Cardiac muscle cell (in vitro differentiated cells and primary cell): Measurements from ENCODE around the gene AOPEP. TPM values are rescaled to one million over a fixed set of nuclear protein-coding genes. Genes with fewer than 3 reads are reported as not detected.

Experiments used
- DNase-seq, 2 donors: peaks; one replicate each; pipeline versions ENCODE4 v3.0.0 to v3.0.0-alpha.2; 2010 to 2017; ENCODE audit warnings: low read depth in 1 of 2, low spot score in 1 of 2
- H3K27ac ChIP-seq: fragments of 200-600 bp; sonication (generic); 2 replicates; pipeline ENCODE4 v1.5.1; 2016
- H3K27me3 ChIP-seq: fragments of 200-600 bp; sonication (generic); 2 replicates; pipeline ENCODE4 v1.6.0; 2016; ENCODE audit warnings: control low read depth
- H3K36me3 ChIP-seq: fragments of 200-600 bp; sonication (generic); 2 replicates; pipeline ENCODE4 v1.5.1; 2016; ENCODE audit warnings: control low read depth
- H3K4me1 ChIP-seq: fragments of 200-600 bp; sonication (generic); 2 replicates; pipeline ENCODE4 v1.8.1; 2017; ENCODE audit warnings: low read depth, mild to moderate bottlenecking, mixed run types
- H3K4me3 ChIP-seq: fragments of 200-600 bp; sonication (generic); 2 replicates; pipeline ENCODE4 v1.5.1; 2016; ENCODE audit warnings: mild to moderate bottlenecking
- H3K9me3 ChIP-seq: fragments of 200-600 bp; sonication (generic); 2 replicates; pipeline ENCODE4 v1.5.1; 2017; ENCODE audit warnings: low read depth, mild to moderate bottlenecking, control low read depth
- polyA plus RNA-seq: library from polyadenylated mRNA; unstranded; fragments of >200 nt; fragmentation: Nextera tagmentation; extraction: Ambion mirVana; gene quantifications from 2 replicates; pipeline ENCODE4 v1.2.1, GENCODE V29; 2016
- total RNA-seq: library from RNA; depleted of rRNA; stranded (reverse); fragments of >200 nt; gene quantifications from 2 replicates; pipeline ENCODE4 v1.2.3, GENCODE V29; 2016
- TF ChIP-seq, protein P1 (sequence below): IDR thresholded peaks from 2 replicates; pipeline ENCODE4 v1.5.1; 2012; ENCODE audit warnings: low read depth, mild to moderate bottlenecking, low read length

The AOPEP gene
- total and polyA plus RNA-seq, 2 experiments from 2014 or later: 46.8 to 88.7 TPM

DNA sequence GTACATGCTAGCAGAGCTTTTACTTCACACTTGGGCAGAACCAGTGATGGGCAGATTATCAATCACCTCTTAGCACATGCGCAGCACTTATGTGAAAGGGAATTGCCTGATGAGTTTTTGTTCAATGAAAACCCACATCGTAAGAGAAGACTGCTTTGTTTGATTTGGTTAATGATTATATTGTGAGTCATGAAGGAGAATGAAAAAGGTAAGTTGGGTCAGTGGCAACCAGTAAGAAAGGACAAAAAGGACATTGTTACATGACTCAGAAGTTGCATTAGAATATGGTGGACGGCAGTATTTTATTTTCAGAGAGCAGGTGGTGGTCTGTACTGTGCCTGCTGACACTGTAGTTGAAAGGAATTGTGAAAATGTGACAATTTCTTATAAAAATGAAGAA, 127.4 kb downstream of the AOPEP start:
- Histone ChIP-seq H3K4me1 (no peaks in the 10 kb centered on the region), H3K27ac (no peak overlapping the region), H3K27me3 (no peaks in the 10 kb centered on the region), H3K9me3 (no peaks in the 10 kb centered on the region), H3K4me3 (no peak overlapping the region), H3K36me3 (no peaks in the 10 kb centered on the region)
- TF ChIP-seq, protein P1, sequence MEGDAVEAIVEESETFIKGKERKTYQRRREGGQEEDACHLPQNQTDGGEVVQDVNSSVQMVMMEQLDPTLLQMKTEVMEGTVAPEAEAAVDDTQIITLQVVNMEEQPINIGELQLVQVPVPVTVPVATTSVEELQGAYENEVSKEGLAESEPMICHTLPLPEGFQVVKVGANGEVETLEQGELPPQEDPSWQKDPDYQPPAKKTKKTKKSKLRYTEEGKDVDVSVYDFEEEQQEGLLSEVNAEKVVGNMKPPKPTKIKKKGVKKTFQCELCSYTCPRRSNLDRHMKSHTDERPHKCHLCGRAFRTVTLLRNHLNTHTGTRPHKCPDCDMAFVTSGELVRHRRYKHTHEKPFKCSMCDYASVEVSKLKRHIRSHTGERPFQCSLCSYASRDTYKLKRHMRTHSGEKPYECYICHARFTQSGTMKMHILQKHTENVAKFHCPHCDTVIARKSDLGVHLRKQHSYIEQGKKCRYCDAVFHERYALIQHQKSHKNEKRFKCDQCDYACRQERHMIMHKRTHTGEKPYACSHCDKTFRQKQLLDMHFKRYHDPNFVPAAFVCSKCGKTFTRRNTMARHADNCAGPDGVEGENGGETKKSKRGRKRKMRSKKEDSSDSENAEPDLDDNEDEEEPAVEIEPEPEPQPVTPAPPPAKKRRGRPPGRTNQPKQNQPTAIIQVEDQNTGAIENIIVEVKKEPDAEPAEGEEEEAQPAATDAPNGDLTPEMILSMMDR: no peak
- DNase-seq: no peak

DNA sequence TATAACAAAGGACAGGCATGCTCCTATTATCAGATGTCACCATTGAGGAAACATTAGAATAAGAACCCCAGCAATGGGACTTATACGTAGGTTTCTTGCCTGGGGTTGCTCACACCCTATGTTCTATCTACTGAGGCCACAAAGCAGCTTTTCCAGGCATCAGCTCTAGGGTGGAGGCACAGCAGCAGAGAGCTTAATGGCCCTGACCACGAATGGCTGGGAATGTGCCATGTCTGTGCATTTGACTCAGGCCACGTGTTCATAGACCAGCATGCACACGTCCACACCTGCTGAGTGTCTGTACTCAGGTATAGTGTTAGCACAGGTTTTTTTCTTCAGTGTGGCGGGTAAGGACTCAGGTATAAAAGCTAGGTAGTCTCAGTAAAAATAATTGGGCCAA, 129.4 kb downstream of the AOPEP start:
- TF ChIP-seq, protein P1: no peak
- H3K27ac ChIP-seq: no peak overlapping the region
- H3K36me3 ChIP-seq: no peaks in the 10 kb centered on the region
- H3K4me1 ChIP-seq: peaks cover 6% of the 10 kb centered on the region
- H3K9me3 ChIP-seq: no peaks in the 10 kb centered on the region
- no peaks in the 10 kb centered on the region for H3K27me3 ChIP-seq
- DNase-seq: no peak
- H3K4me3 ChIP-seq: no peak overlapping the region

DNA sequence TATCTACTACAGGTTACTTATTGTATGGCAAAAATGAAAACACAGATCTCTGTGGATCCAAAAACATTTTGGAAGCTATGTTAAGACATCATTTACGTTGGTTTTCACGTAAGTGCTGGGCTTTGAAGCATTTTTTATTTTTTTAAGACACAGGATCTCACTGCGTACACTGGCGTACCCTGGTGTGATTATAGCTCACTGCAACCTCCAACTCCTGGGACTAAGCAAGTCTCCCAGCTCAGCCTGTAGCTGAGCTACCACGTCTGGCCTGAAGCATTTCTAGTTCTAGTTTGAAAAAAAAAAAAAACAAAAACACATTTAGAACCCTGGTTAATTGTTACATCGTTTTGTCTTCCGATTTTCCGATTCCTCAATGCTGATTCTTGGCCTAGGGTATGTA, 131.3 kb downstream of the AOPEP start:
- no peaks in the 10 kb centered on the region for H3K9me3 ChIP-seq
- H3K27me3 ChIP-seq: no peaks in the 10 kb centered on the region
- peaks cover 6% of the 10 kb centered on the region for H3K4me1 ChIP-seq
- TF ChIP-seq, protein P1: no peak
- no peak for DNase-seq
- no peaks in the 10 kb centered on the region for H3K36me3 ChIP-seq
- H3K4me3 ChIP-seq: no peak overlapping the region
- no peak overlapping the region for H3K27ac ChIP-seq

DNA sequence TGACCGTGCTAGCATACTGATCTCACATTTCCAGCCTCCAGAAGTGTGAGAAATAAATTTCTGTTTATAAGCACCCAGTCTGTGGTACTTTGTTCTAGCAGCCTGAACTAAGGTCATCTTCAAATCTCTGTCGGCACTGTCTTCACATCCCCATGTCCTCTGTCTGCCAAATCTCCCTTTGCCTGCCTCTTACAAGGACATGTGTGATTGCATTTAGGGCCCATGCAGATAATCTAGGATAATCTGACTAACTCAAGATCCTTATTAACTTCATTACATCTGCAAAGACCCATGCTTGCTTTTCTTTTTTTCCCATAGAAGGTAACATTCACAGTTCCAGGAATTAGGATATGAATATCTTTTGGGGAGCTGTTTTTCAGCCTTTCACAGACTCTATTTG, 132.7 kb downstream of the AOPEP start:
- Histone ChIP-seq H3K4me1 (peaks cover 6% of the 10 kb centered on the region), H3K27ac (no peak overlapping the region), H3K4me3 (no peak overlapping the region), H3K9me3 (no peaks in the 10 kb centered on the region), H3K36me3 (no peaks in the 10 kb centered on the region), H3K27me3 (no peaks in the 10 kb centered on the region)
- no peak for DNase-seq
- TF ChIP-seq, protein P1: no peak

DNA sequence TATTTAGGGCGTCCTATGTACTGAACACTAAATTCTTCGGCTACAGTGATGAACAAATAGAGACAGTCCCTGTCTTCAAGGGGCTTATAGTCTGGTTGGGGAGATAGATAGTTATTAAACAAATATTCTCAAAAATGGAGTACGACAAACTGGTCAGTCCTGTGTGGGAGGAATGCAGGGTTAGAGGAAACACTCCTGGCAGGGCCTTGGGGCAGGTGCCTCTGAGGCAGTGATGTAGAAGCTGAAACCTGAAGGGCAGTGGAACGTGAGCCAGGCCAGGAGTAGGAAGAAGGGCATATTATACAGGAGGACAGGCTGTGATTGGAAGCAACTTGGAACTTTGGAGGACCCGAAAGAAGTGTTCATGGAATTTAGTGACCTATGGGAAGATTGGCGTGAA, 133.4 kb downstream of the AOPEP start:
- no peaks in the 10 kb centered on the region for H3K27me3 ChIP-seq
- H3K9me3 ChIP-seq: no peaks in the 10 kb centered on the region
- H3K4me3 ChIP-seq: no peak overlapping the region
- TF ChIP-seq, protein P1: no peak
- H3K27ac ChIP-seq: no peak overlapping the region
- no peak for DNase-seq
- H3K36me3 ChIP-seq: no peaks in the 10 kb centered on the region
- H3K4me1 ChIP-seq: peaks cover 10% of the 10 kb centered on the region
